ENCODE results near the gene POU1F1.
"Not testable (repeated sequence)": the region's sequence is repeated elsewhere in the genome, so short reads cannot be mapped to it uniquely, and the experiment has no call there.

The POU1F1 gene, protein sequence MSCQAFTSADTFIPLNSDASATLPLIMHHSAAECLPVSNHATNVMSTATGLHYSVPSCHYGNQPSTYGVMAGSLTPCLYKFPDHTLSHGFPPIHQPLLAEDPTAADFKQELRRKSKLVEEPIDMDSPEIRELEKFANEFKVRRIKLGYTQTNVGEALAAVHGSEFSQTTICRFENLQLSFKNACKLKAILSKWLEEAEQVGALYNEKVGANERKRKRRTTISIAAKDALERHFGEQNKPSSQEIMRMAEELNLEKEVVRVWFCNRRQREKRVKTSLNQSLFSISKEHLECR

DNA sequence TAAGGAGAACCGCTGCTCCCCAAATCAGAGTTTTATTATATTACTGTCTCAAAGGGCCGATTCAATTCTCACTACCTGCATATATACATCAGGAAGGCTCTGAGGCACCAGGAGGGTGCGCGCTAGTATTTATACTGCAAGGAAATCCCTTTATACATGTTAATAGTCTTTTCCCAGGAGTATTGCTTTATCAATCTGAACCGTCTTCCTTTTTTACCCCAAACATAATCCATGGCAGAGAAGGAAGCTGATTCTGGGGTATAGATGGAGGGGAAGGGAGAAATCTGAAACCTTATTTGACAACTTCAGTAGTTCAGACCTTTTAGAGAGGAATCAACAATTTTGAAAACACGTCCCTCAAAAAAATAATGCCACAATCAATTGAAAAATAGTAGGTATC is at the start of gene POU1F1:
TSS of gene POU1F1 (minus strand) at position 101 of the 400 bp plus-strand sequence. CDS start 122 bp downstream, outside the sequence.
- no peak for DNase-seq (ENCODE audit: low spot score)

DNA sequence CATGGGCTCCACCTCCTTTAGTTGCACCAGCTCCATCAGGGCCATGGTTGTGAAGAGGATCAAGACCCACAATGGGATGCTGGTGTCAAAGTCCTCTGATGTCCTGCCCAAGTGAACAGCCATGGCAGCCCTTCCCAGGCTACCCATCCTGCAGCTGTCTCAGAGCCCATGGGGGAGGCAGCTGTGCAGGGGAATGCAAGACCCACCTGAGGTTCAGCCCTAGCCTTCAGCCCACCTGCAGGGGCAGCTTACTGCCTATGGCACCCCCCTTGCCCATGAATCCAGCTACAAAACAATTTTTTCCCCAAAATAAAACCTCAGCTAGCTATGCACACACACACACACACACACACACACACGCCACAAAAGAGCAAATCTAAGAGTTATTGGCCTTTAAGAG is 48.2 kb upstream of the POU1F1 start:
- DNase-seq (ENCODE audit: low spot score) = no peak

DNA sequence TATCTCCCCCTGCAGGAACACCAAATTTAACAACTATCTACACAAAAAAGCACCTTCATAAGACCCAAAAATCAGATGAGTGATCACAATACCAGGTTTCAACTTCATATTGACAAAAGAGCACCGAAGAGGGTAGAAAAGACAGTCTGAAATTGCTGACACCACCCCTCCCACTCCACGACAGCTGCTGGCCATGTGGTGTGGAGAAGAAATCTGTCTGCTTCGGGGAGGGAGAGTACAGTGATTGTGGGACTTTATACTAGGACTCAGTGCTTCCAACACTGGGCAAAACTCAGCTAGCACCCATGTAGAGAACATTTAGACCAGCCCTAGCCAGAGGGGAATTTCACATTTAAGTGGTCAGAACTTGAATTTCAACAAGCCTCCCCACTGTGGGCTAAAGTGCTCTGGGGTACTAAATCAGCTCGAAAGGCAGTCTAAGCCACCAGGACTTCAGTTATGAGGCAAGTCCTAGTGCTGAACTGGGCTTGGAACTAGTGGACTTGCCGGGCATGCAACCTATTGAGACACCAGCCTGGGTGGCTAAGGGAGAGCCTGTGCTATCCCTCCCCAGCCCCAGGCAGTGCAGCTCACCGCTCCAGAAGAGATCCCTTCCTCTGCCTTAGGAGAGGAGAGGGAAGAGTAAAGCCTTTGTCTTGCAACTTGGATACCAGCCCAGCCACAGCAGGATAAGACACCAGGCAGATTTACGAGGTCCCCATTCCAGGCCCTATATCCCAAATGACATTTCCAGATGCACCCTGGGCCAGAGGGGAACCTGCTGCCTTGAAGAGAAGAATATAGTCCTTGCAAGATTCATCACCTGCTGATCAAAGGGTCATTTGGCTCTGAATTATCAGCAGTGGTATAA is 44.6 kb upstream of the POU1F1 start:
- DNase-seq (ENCODE audit: low spot score) = no peak

DNA sequence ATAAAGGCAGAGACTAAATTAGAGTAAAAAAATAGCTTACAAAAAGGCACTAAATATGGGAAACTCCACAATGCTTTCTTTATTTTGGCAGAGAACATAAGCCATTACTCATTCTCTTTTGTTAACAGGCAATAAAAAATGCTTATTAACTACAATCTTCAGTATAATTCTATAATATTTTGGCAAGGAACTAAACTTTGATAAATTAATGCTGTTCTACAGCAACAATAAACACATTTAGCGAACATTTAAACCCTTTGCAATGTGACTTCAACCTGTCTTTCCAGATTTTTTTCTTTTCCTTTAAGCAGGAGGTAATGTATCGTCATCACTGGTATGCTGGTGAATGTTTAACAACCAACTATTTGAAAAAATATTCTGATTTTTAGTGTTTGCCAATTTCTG is 42.2 kb upstream of the POU1F1 start:
- DNase-seq (ENCODE audit: low spot score) = no peak

DNA sequence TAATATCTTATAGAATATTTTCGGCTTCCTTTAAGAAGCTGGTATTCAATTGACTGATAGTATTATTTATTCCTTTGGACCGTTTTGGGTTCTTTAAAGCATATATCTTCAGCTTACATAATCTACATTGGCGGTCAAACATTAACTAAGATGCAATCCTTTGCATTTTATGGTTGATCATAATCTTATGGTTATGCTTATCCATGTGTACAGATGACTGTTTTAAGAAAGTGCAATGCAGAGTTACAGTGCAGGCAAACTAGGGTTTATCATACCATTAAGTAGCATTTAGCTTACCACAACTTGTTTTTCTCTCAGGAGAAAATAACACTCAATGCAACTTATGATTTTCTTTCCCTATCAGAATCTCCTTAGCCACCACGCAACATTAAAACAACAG is 41.4 kb upstream of the POU1F1 start:
- DNase-seq (ENCODE audit: low spot score) = no peak

DNA sequence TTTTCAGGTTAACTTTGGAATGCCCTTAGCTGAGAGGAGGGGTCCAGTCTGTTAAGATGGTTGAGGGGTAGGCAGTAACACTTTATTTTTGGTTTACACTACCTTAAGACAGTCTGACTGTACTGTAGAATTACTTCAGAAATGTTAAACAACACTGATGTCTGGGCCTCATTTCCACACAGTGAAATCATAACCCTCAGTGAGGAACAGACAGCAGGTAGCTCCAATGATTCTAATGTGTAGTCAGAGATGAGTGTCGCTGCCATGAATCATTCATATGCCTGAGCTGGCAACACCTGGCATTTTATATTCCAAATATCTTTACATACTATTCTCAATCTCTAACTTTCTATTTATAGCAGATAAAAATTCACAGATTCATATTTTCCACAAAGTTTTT is 37.3 kb upstream of the POU1F1 start:
- DNase-seq (ENCODE audit: low spot score) = no peak

DNA sequence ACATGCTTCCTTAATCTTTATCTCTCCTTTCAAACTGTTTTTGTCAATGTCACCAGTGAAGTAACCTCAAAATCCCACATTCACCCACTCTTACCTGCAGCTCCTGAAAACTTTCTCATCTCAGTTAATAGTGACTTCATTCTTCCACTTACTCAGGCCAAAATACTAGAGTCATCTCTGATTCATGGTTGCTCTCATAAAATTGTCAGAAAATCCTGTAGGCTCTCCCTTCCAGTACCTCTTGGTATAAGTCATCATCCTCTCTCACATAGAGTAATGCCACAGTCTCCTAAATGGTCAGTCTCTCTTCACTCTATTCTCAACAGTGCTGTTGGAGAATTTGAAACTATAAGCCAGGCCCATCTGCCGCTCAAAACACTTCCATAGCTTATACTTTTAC is 34.9 kb upstream of the POU1F1 start:
- DNase-seq (ENCODE audit: low spot score) = no peak

DNA sequence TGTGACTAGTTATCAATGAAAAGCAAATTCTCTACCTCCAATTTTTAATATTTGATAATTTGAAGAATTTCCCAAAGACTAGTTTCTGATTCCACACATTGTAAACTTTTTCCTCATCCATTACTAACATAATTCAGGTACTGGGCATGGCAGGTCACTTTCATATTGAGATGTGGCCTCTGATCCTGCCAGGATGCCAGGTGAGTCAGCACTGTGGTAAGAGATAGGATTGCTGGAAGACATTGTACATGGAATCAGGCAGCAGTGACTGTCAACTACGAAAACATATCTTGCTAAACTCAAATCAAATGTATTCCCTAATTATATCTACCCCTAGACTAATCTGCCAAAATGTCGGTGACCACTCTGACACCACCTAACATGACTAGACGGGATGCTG is 33.2 kb upstream of the POU1F1 start:
- DNase-seq (ENCODE audit: low spot score) = no peak

DNA sequence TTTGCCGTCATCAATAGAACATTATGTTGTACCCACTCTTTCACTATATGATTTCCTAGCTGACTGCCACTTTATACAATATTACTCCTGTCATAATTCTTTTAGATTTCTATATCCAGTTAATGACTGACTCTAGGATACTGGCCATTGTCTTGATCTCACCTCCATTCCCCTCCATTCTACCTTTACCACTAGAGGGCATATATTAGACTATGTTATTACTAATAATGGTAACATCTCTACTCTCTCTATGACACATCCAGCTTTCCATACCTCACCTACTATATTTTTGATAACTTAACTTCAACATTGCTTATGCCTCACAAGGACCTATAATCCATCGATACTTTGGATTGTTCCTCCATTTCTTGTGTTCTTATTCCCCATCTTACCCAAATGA is 31.4 kb upstream of the POU1F1 start:
- DNase-seq (ENCODE audit: low spot score) = no peak

DNA sequence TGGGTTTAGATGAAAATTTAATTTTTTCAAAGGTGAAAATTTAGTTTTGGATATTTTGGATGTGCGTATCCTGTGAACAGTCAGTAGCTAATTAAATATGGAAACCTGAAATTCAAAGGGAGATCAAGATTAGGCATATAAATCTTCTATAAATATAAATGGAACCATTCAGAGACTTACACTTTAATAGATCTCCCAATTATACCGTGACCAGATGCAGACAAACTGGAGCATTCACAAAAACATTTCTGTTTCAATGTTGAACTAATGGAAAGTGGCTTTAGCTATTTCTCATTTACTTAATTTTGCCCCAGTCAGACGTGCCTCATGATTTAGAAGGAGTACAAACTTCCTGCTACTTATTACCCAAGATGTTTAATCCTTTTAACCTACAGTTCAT is 29.1 kb upstream of the POU1F1 start:
- no peak for DNase-seq (ENCODE audit: low spot score)

DNA sequence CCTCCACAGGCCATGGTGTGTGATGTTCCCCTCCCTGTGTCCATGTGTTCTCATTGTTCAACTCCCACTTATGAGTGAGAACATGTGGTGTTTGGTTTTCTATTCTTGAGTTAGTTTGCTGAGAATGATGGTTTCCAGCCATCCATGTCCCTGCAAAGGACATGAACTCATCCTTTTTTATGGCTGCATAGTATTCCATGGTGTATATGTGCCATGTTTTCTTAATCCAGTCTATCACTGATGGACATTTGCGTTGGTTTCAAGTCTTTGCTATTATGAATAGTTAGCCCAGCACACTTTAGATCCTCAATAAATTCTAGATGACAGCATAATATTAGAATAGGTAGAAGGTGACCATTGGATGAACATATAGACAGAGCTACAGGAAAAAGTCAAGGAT is 28.6 kb upstream of the POU1F1 start:
- DNase-seq (ENCODE audit: low spot score) = not testable (repeated sequence)

DNA sequence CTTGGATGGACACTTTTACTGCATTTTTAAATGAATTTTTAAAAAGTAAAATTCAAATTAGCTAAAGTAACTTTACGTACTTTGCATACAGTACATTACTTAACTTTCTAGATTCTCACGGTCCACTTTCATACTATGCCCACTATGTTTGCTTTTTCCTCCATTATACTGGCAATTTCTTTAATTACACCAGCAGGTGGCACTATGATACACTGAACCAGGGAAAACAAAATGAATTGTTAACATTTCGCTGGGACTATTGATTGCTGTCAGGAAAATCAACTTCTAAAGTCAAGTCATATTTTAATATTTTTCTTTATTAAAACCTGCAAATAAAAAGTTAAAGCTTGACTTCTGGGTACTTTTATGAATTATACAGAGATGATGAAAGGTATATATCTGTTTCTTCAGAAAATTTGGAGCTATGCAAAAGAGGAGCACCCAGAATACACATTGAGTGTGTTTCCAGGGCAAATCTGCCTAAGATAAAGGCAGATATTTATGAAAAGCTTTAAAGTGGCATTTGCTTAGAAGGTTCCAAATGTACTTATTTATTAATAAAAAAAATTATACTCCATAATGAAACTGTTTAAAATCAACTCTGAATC is 21.8 kb upstream of the POU1F1 start:
- peak; percentile 43 for DNase-seq (ENCODE audit: low spot score)

DNA sequence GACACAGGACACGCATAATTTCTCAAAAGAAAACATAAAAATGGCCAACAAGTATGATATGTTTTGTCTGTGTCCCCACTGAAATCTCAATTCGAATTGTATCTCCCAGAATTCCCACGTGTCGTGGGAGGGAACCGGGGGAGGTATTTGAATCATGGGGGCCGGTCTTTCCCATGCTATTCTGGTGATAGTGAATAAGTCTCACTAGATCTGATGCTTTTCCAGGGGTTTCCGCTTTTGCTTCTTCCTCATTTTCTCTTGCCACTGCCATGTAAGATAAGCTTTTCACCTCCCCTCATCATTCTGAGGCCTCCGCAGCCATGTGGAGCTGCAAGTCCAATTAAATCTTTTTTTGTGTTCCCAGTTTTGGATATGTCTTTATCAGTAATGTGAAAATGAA is 12.1 kb upstream of the POU1F1 start:
- no peak for DNase-seq (ENCODE audit: low spot score)

DNA sequence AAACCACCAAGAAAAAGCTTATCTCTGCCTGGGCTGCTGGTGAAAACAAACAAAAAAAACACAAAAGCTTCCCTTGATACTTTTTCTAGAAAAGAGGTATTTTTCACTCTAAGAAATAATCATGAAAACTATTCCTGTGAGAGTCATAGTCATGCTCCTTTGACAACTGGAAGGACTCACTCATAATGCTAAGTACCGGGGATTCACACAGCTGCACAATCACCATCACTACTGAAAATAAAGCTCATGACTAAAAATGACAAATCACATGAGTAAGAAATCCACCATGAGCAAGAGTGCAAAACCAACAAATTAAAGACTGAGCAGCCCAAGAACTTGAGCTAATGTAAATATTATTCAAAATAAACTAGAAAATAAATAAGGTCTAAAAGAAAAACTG is 10.6 kb upstream of the POU1F1 start:
- no peak for DNase-seq (ENCODE audit: low spot score)

DNA sequence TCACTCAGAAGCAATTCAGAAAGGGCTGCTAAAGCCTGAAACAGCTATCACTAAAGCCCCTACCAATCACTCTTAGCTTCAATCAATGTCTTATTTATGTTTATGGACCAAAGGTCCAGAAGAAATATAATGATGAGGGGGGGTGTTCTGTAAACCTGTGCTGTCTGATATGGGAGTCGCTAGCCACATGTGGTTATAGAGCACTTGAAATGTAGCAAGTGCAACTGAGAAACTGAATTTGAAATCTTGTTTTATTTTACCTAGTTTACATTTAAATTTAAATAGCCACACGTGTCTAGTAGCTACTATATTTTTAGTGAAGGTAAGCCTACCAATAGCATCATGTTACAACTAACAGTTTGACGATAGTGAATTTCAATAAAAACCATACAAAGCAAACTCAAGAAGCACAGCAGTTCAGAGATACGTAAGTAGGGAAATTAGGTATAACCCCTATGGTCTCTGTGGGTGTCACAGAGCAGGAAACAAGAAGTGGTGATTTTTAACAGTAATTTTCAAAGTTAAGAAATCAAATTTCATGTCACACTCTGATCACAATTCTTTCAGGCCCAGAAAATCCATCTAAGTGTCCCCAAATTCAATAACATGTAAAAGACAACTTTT is 3.6 kb downstream of the POU1F1 start:
- no peak for DNase-seq (ENCODE audit: low spot score)

DNA sequence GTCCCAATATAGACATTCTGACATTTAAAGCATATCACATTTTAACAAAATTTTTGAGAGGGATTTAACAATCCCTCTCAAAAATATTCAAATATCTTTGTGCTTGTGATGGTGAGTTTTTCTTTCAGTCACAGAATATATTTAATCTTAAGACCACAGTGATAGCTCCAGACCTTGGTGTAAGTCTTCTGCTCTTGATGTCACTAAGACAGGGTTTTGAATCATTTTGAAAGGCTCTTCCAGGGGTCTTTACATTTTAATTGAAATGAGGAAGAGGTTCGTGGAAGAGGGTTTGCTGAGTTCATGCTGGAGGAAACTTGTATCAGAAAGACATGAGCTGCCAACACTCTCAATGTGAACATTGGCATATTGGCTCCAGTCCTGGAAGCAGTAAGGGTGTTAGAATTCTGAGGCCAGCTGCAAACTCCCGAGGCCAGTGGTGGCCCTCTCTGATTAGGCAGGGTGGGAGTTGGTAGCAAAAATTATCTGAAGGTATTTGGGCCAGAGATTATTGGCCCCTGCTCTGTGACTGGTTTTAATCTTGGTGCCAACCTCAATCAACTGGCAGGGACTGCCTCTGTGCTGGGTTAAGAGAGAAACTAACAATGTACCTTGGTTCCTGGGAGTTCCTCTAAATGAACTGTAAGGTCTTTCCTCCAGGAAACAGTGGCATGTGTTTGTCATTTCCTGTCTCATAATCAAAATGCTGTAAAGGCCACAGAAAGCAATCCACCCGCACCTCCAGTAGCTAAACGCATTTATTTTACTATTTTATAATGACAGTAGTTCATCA is 5.3 kb downstream of the POU1F1 start:
- peak; percentile 46 for DNase-seq (ENCODE audit: low spot score)

DNA sequence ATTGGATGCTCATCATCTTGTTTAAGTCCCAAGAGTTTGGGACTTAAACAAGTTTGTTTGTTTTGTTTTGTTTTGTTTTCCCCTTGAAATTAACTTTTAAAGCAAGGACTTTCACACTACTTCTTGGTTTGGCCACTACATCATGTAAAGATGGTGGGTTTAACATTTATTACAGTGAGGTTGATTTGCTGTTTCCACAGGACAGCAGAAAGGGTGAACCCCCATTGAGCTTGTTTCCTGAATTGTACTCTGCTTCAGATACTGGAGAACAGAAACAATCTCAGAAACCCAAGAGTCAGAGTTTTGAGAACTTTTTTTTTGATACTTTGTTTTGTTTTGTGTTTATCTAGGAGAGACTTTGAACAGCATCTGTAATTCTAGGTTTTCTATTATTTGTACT is 6.7 kb downstream of the POU1F1 start:
- no peak for DNase-seq (ENCODE audit: low spot score)

DNA sequence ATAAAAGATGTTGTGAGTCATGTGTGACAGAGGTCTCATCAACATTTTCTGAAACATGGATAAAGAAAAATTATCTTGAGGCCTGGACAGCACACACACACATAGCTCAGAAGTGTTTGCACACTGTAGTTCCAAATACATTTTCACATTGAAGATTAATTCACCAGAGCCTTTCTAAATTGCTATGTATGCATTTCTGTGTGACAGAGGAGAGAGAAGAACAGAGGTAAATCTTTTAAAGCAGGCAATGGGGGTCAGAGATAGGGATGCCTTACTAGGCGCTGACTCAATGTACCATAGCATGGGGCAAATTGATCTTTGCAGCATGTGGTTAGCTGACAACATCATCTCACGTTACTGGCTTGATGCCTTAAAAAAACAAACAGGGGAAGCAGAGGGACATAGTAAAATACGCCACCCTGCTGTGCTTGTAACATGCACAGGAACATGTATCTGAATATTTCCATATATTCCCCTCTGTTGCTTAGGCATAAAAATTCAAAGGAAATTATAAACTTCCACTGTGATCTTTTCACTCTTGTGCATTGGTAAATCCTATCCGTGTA is 7.7 kb downstream of the POU1F1 start:
- DNase-seq (ENCODE audit: low spot score) = no peak

DNA sequence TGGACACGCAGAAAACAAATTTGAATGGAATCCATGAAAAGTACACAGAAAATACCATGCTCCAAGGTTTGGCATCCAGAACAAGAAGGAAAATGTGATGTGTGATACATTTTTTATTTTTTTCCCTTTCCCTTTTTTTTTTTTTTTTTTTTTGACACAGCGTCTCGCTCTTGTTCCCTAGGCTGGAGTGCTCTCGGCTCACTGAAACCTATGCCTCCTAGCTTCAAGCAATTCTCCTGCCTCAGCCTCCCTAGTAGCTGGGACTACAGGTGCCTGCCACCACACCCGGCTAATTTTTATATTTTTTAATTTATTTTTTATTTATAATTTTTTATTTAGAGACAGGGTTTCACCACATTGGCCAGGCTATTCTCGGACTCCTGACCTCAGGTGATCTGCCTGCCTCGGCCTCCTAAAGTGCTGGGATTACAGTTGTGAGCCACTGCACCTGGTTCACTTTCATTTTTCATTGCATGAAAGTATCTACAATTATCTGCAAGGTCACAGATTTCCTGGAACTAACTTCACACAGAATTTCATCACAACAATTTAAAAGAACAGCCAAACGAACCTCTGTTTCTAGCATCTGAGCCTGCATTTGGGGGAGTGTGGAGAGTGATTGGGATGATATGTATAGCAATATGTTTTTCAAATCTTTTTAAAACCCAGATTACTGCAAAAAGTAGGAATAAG is 8.3 kb downstream of the POU1F1 start:
- DNase-seq (ENCODE audit: low spot score) = no peak

DNA sequence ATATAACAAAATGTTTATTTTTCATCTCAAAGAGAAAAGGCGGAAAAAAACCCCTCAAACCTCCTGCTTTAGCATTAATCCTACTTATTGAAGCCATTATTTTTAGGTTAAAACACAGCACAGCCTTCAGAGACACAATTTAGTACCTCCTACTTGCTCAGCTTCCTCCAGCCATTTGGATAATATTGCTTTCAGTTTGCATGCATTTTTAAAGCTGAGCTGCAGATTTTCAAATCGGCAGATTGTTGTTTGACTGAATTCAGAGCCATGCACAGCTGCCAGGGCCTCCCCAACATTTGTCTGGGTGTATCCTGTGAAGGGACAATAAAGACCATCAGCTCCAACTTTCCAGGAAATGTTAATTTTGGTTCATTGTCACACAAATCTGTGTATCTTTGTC is 14.5 kb downstream of the POU1F1 start:
- DNase-seq (ENCODE audit: low spot score) = no peak

DNA sequence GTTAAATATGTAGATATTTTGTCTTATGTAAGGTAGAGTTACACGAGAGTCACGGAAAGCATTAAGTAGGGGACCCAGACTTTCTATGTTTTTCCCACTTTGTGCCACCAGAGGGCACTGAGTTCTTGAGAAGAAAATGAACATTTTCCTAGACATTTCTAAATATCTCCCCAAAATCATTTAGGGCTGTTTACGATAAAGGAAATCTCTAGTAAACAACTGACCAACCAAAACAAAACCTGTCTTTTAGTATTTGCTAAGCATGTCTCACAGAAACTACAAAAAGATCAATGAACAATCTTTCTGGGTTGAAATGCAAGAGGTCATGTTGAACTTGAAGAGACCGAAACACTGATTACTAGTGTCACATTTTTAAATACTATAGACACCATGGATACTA is 16.1 kb downstream of the POU1F1 start:
- DNase-seq (ENCODE audit: low spot score) = peak; percentile 68

Data from hematopoietic multipotent progenitor cell treated with erythropoietin and hydrocortisone succinate and interleukin-3 and kit ligand, for 15 days (in vitro differentiated cells).